Ishikawa (cell line): ENCODE data around the gene CTSC.

Source experiments
- CEBPB ChIP-seq: IDR thresholded peaks from 2 replicates; pipeline ENCODE4 v1.6.1; 2012
- CREB1 ChIP-seq: IDR thresholded peaks from 2 replicates; pipeline ENCODE4 v1.6.1; 2012; ENCODE audit warnings: low read depth
- EGR1 ChIP-seq: IDR thresholded peaks from 2 replicates; pipeline ENCODE4 v1.6.1; 2012
- EP300 ChIP-seq: IDR thresholded peaks from 2 replicates; pipeline ENCODE4 v1.6.1; 2012; ENCODE audit warnings: borderline replicate concordance
- FOXM1 ChIP-seq: IDR thresholded peaks from 2 replicates; pipeline ENCODE4 v1.6.1; 2012; ENCODE audit warnings: low read depth, borderline replicate concordance
- NFIC ChIP-seq: IDR thresholded peaks from 2 replicates; pipeline ENCODE4 v1.6.1; 2012
- RAD21 ChIP-seq: IDR thresholded peaks from 2 replicates; pipeline ENCODE4 v1.6.1; 2012; ENCODE audit warnings: low read depth
- REST ChIP-seq: IDR thresholded peaks from 2 replicates; pipeline ENCODE4 v1.6.1; 2012; ENCODE audit warnings: low read depth, mild to moderate bottlenecking
- TAF1 ChIP-seq: IDR thresholded peaks from 2 replicates; pipeline ENCODE4 v1.6.1; 2012; ENCODE audit warnings: low read depth, mild to moderate bottlenecking
- TCF12 ChIP-seq: IDR thresholded peaks from 2 replicates; pipeline ENCODE4 v1.6.1; 2012; ENCODE audit warnings: low read depth
- TEAD4 ChIP-seq: IDR thresholded peaks from 2 replicates; pipeline ENCODE4 v1.6.1; 2012
- YY1 ChIP-seq: IDR thresholded peaks from 2 replicates; pipeline ENCODE4 v1.6.1; 2012; ENCODE audit warnings: low read depth
- ZBTB7A ChIP-seq: IDR thresholded peaks from 2 replicates; pipeline ENCODE4 v1.6.1; 2012; ENCODE audit warnings: low read depth
- TF ChIP-seq, protein P1 (sequence below): IDR thresholded peaks from 2 replicates; pipeline ENCODE4 v1.6.1; 2012
- TF ChIP-seq, protein P2 (sequence below): IDR thresholded peaks from 2 replicates; pipeline ENCODE4 v1.6.1; 2012

The CTSC gene

DNA sequence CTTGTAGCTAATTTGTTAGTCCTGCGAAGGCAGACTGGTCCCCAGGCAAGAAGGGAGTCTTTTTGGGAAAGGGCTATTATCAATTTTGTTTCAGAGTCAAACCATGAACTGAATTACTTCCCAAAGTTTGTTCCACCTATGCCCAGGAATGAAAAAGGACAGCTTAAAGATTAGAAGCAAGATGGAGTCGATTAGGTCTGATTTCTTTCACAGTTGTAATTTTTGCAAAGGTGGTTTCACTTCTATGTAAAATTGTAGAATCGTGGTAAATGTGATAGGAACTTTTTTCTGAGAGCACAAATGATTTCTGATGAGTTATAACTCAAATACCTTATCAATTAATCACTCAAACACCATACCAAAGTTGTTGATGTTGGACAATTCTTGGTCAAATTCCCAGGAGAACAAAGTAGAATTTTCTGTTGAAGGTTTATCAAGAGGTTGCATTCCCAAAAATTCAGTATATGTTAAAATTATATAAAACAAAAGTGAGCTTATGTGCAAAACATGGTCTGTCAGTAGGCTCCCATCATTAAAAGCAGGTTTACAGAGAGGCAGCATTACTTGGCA, 2.9 kb upstream of the CTSC start:
- TF ChIP-seq EP300 (no peak), TAF1 (no peak)

- no peak for TF ChIP-seq RAD21
- 0 out of 2 replicates have a peak, but pooled peaks have one; percentile 2 for TF ChIP-seq NFIC
- TF ChIP-seq CEBPB, result peak; percentile 78
These were observed 592 bp upstream of the CTSC start for GRCh38 chr11:88337987-88338668.

DNA sequence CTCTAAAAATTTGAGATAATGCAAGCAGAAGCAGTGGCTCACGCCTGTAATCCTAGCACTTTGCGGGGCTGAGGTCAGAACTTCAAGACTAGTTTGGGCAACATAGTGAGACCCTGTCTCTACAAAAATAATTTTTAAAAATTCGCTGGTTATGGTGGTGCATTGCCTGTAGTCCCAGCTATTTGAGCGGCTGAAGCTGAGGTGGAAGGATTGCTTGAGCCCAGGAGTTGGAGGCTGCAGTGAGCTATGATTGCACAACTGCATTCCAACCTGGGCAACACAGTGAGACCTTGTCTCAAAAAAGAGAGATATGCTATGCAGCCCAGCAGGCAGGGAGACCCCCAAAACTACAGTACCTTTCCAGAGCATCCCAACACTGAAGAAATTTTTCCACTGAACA, 2.3 kb downstream of the CTSC start:
- no peak for TF ChIP-seq CREB1
- TF ChIP-seq REST, result no peak
- no peak for TF ChIP-seq FOXM1
- TF ChIP-seq, protein P1, sequence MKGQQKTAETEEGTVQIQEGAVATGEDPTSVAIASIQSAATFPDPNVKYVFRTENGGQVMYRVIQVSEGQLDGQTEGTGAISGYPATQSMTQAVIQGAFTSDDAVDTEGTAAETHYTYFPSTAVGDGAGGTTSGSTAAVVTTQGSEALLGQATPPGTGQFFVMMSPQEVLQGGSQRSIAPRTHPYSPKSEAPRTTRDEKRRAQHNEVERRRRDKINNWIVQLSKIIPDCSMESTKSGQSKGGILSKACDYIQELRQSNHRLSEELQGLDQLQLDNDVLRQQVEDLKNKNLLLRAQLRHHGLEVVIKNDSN, result no peak
- no peak for TF ChIP-seq ZBTB7A
- peak; percentile 30; the same call in 1 of the 2 replicates for TF ChIP-seq CEBPB

DNA sequence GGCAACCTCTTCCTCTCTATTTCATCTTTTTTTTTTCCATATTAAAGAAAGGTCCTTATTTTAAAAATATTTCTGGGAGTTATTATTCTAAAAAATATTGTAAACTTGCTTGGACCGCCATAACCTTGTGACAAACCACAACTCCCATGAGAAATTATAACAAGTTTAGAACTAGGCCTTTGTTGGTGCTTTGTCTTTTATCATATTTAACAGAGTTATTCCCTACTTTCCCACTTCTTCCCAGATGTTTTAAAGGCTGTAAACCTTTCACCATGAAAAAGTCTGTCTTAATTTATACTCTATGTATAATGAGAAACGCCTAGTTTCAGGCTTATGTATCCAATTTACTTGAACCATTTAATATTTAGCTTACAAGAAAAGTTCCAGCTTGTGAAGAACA, 3.7 kb downstream of the CTSC start:
- TF ChIP-seq YY1 (no peak), NFIC (no peak)

DNA sequence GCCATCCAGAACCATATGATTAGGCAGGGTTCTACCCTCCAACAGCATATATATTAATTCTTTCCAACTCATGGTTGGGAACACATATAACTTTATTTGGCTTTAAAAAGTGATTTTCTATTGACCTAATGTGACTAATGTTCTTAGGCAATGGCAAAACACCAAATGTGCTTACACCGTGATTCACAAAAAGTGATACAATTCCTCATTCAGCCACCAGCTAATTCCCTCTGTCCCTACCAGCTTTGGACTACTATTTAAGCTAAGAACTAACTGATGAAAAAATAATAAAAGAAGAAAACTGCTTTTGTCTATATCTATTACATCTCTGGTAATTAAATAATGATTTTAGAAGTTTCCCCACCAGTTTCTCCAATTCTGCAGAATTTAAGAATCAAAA, 4.7 kb downstream of the CTSC start:
- TF ChIP-seq RAD21, result no peak
- TF ChIP-seq TEAD4, result no peak
- TF ChIP-seq EGR1, result no peak
- no peak for TF ChIP-seq NFIC
- TF ChIP-seq CEBPB, result no peak
- TF ChIP-seq REST, result no peak
- TF ChIP-seq ZBTB7A, result no peak
- TF ChIP-seq YY1, result no peak
- TF ChIP-seq, protein P2, sequence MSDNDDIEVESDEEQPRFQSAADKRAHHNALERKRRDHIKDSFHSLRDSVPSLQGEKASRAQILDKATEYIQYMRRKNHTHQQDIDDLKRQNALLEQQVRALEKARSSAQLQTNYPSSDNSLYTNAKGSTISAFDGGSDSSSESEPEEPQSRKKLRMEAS, result no peak
- TF ChIP-seq FOXM1, result no peak
- TF ChIP-seq, protein P1, result no peak
- TF ChIP-seq TCF12, result no peak
- TF ChIP-seq CREB1, result no peak
- TF ChIP-seq TAF1, result no peak
- TF ChIP-seq EP300, result no peak

DNA sequence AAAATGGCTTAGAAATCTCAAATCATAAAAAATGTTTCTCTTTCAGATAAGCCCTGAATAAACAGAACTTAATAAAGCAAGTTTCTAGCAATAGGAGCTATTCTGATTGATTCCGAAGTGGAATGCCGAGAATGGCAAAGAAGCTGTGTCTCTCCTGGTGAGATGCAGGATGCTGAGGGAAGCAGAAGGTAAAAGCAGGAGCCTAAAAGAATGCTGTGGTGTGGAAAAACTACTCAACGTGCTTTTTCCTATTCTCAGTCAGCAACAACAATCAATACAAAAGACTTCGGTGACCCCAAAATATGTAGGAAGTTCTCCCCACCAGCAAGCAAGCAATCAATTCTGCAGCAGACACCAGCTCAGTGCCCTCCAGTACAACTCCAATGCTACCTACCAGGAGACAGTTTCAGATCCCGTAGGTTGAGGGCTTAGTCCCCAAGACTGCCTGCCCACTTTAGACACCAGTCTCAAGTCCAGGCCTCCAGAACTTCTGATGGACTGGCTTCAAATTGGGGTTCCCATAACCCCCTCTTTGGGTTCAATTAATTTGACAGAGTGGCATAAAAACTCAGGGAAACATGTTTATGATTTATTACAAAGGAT, 6.6 kb downstream of the CTSC start:
- TF ChIP-seq CEBPB, result no peak
- TF ChIP-seq CREB1, result no peak
- TF ChIP-seq TCF12, result no peak
- TF ChIP-seq TAF1, result no peak
- TF ChIP-seq YY1, result no peak
- no peak for TF ChIP-seq TEAD4
- TF ChIP-seq RAD21, result no peak
- TF ChIP-seq, protein P1, result no peak
- TF ChIP-seq REST, result no peak
- TF ChIP-seq ZBTB7A, result no peak
- TF ChIP-seq, protein P2, result no peak
- no peak for TF ChIP-seq EGR1
- no peak for TF ChIP-seq NFIC
- no peak for TF ChIP-seq EP300
- TF ChIP-seq FOXM1, result no peak
